RWPE1 (cell line): ENCODE data around the gene GFOD1.

Source experiments
- CTCF ChIA-PET: fragments of 350-600 bp; sonication (Branson Sonifier 250); formaldehyde crosslinking; extraction: SDS; loops from one replicate; lab custom pipeline; 2021; lab: Yijun Ruan, JAX
- POLR2A ChIA-PET: fragments of 400-600 bp; formaldehyde crosslinking; extraction: SDS; loops from one replicate; lab custom pipeline; 2020; ENCODE audit warnings: antibody characterized with exemption; ENCODE audit not compliant: low non-redundant PET; lab: Yijun Ruan, JAX
- DNase-seq: peaks from one replicate; pipeline ENCODE4 v3.0.0; 2012; ENCODE audit warnings: low spot score
- H3K27ac ChIP-seq: fragments of 450-650 bp; 2 replicates; pipeline ENCODE4 v1.5.1; 2017
- CTCF ChIP-seq: fragments of 450-650 bp; conservative IDR thresholded peaks from 2 replicates; pipeline ENCODE4 v1.5.1; 2017; ENCODE audit warnings: low read depth, mild to moderate bottlenecking

The GFOD1 gene

GRCh38 chr6:13473768-13474165, 13.6 kb downstream of the GFOD1 start:
- POLR2A ChIA-PET: no interaction called here
- H3K27ac ChIP-seq: no peak overlapping the region
- no peak for DNase-seq
- CTCF ChIA-PET: interaction anchor here (1.8 kb wide), 1 partner anchor 12 kb away, joined by 5 read pairs; no protein-coding TSS in a partner anchor
- TF ChIP-seq CTCF: no peak

GRCh38 chr6:13472976-13473767, 14.2 kb downstream of the GFOD1 start:
- H3K27ac ChIP-seq: no peak overlapping the region
- DNase-seq: no peak
- POLR2A ChIA-PET: no interaction called here
- CTCF ChIA-PET: no interaction called here
- no peak for TF ChIP-seq CTCF

DNA sequence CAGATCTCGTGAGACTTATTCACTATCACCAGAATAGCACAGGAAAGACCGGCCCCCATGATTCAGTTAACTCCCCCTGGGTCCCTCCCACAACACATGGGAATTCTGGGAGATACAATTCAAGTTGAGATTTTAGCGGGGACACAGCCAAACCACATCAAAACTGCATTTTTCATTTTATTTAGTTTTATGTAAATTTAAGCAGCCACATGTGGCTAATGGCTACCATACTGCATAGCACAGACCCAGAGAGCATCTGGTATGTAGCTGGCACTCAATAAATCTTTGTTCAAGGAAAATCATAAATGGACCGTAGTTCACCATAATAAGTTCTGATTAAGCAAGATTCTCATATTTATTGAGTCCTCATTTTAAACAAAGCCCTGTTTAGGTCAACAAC, 15.3 kb downstream of the GFOD1 start:
- ChIA-PET POLR2A (no interaction called here), CTCF (no interaction called here)
- H3K27ac ChIP-seq: no peak overlapping the region
- TF ChIP-seq CTCF: no peak
- no peak for DNase-seq

DNA sequence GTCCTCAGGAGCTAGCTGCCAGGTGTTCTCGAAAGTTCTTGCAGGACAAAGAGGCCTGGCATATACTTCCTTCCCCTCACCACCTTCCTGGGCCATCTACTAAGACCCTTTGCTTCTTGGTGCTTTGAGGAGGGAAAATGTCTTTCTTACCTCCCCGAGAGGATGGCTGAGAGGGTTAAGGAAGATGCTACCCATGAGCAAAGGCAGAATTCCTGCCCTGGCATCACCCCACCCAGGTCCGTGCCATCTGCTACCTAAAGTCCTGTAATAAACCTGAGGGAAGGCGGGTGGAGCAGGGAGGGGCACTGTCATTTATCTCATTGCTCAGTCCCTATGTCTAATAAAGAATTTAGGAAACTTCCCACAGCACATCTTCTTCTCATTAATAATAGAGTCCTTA, 16.2 kb downstream of the GFOD1 start:
- H3K27ac ChIP-seq: no peak overlapping the region
- DNase-seq: no peak
- CTCF ChIA-PET: no interaction called here
- POLR2A ChIA-PET: no interaction called here
- no peak for TF ChIP-seq CTCF

GRCh38 chr6:13470238-13471140, 16.9 kb downstream of the GFOD1 start:
- DNase-seq: no peak
- CTCF ChIA-PET: interaction anchor here (1.4 kb wide), 1 partner anchor 67 kb away, joined by 6 read pairs; no protein-coding TSS in a partner anchor
- POLR2A ChIA-PET: no interaction called here
- no peak for TF ChIP-seq CTCF
- H3K27ac ChIP-seq: no peak overlapping the region

- no peak for TF ChIP-seq CTCF
- ChIA-PET POLR2A (no interaction called here), CTCF (interaction anchor here (1.4 kb wide), 1 partner anchor 68 kb away, joined by 6 read pairs; no protein-coding TSS in a partner anchor)
- DNase-seq: no peak
- H3K27ac ChIP-seq: no peak overlapping the region
Observed at GRCh38 chr6:13469693-13470092, 17.7 kb downstream of the GFOD1 start.
